Cardiac fibroblast (primary cell): Measurements from ENCODE around the gene SMG7.

ENCODE experiments used
- DNase-seq, 2 donors: peaks; one replicate each; pipeline versions ENCODE4 v3.0.0 to v3.0.0-alpha.2; 2010; ENCODE audit warnings: low read depth in 2 of 2
- H3K4me3 ChIP-seq, 2 donors: replicated peaks in 1 of 2; 1 replicate in 1 of 2; 2 replicates in 1 of 2; pipeline ENCODE4 v1.5.1; 2011; ENCODE audit warnings: low read depth in 2 of 2, low read length in 2 of 2, mild to moderate bottlenecking in 2 of 2, moderate library complexity in 1 of 2
- TF ChIP-seq, protein P1 (sequence below): IDR thresholded peaks from one replicate; pipeline ENCODE4 v1.5.1; 2011; ENCODE audit warnings: low read depth, mild to moderate bottlenecking, low read length, inconsistent platforms

Gene SMG7

DNA sequence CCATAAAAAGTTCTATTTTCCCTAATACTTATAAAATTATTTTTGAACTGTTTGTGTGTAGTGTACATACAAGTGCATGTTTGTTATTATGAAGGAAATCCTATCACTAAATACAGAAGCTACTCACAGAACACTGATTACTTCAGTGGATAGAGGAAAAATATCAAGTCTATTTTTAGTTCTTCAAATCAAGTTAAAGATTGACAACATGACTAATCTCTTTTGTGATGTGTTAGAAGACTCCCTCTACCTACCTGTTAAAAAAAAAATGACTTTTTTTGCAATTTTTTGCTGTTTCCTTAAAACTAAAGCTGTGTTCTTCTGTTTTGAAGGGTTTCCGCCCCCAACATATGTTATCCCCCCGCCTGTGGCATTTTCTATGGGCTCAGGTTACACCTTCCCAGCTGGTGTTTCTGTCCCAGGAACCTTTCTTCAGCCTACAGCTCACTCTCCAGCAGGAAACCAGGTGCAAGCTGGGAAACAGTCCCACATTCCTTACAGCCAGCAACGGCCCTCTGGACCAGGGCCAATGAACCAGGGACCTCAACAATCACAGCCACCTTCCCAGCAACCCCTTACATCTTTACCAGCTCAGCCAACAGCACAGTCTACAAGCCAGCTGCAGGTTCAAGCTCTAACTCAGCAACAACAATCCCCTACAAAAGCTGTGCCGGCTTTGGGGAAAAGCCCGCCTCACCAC, 72.4 kb downstream of the SMG7 start:
- H3K4me3 ChIP-seq = no peak overlapping the region
- TF ChIP-seq, protein P1, sequence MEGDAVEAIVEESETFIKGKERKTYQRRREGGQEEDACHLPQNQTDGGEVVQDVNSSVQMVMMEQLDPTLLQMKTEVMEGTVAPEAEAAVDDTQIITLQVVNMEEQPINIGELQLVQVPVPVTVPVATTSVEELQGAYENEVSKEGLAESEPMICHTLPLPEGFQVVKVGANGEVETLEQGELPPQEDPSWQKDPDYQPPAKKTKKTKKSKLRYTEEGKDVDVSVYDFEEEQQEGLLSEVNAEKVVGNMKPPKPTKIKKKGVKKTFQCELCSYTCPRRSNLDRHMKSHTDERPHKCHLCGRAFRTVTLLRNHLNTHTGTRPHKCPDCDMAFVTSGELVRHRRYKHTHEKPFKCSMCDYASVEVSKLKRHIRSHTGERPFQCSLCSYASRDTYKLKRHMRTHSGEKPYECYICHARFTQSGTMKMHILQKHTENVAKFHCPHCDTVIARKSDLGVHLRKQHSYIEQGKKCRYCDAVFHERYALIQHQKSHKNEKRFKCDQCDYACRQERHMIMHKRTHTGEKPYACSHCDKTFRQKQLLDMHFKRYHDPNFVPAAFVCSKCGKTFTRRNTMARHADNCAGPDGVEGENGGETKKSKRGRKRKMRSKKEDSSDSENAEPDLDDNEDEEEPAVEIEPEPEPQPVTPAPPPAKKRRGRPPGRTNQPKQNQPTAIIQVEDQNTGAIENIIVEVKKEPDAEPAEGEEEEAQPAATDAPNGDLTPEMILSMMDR = no peak
- no peak for DNase-seq

DNA sequence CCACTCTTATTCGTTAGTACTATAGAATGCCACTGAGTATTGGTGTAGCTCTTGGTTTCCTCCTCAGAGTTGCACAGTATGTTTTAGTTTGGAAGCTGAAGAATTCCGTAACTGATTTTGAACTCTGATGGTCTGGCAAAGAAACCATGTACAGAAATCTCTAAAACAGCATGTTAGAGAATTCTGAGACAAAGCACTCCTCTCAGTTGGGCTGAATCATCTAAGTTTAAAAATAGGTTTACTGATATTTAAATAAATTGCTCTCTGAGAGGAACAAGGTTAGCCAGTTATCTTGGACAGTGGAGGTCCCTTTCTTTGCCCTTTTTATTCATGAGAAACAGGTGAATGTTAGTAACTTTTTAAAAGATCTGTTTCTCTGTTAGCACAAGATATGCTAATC, 74.1 kb downstream of the SMG7 start:
- TF ChIP-seq, protein P1 = no peak
- DNase-seq = no peak
- H3K4me3 ChIP-seq = no peak overlapping the region

DNA sequence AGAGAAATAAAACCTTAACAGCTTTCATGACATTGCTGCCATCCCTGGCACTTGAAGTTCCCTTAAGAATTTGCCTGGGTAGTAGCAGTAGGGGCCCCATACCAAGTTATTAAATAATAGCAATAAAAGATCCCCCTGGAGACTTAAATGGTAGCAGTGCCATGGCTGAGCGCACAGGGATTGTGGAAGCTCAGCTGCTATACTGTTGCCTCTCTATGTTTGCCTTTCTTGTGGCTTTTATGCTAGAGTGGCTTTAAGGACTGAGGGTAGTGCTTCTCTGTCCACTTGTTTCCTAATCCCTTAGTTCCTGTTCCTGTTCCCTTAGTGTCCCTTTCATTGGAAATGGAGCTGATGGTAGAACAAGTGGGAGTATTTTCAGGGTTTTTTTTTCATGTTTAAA, 75.8 kb downstream of the SMG7 start:
- TF ChIP-seq, protein P1 = no peak
- DNase-seq = no peak
- H3K4me3 ChIP-seq = no peak overlapping the region

DNA sequence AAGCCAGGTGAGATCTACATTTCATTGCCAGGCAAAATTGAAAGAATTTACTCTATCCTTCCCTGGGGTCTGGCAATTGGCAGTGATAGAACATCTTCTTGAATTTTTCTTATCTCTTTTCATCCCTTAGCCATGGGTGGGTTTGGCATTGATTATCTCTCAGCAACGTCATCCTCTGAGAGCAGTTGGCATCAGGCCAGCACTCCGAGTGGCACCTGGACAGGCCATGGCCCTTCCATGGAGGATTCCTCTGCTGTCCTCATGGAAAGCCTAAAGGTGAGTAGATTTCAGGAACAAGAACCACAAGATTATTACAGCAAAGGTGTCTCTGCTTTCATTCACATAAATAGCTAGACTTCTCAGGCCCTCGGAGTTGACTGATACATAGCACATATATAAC, 78.6 kb downstream of the SMG7 start:
- DNase-seq = no peak
- no peak overlapping the region for H3K4me3 ChIP-seq
- TF ChIP-seq, protein P1 = no peak

DNA sequence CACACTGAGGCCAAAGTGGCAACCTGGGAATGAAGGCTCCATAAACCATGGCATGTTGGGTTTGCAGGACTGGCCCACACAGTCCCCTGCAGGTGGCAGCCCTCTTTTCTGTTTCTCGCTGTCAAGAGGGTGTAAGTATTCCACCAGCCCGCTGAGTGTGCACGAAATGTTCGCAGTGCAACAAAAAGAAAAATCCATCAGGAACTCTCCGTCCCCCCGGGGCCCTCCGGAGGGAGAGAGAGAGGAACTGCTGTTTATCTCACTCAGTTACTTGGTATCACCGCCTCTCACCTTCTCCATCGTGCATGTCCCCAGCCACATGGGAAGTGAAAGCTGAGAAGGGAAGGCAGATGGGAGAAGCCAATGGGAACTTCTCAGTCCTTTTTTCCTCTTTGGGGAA, 79.6 kb downstream of the SMG7 start:
- TF ChIP-seq, protein P1 = no peak
- no peak overlapping the region for H3K4me3 ChIP-seq
- DNase-seq = no peak

DNA sequence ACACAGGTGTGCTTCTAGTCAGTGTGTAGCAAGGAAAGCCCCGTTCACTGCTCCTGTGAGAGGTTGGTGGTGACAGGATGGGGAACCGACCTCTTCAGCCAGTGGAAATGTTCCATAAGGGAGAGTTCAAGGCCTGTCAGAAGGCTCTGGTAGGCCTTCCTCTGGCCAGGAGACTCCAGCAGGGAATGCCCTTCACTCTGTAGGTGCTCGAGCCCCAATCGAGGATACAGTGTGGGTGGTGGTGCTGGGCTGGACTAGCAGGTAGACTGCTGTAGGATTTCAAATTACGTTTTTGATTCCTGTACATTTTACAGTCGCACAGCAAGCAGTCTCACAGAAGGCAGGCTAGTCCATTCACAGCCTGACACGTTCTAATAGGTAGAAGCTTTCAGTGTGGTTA, 80.1 kb downstream of the SMG7 start:
- no peak for DNase-seq
- no peak overlapping the region for H3K4me3 ChIP-seq
- TF ChIP-seq, protein P1 = no peak

DNA sequence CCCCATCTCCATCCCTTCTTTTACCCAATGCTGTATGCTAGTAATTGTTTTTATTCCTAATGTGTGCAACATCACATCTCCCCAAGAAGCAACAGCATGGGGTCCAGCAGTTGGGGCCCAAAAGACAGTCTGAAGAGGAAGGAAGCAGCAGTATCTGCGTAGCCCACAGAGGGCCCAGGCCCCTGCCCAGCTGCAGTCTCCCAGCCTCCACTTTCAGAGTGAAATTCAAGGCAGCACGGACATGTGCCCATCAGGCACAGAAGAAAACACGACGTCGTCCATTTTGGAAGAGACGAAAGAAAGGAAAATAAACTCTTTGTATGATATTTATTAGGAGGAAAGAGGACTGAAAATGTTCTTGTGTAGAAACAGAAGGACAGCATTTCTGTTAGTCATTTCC, 80.6 kb downstream of the SMG7 start:
- H3K4me3 ChIP-seq = no peak overlapping the region
- TF ChIP-seq, protein P1 = no peak
- no peak for DNase-seq
